Skeletal muscle tissue (tissue), 4 donors: ENCODE measurements around the gene UST. TPM values are rescaled to one million over a fixed set of nuclear protein-coding genes. Genes with fewer than 3 reads are reported as not detected.

Source experiments
- H3K27ac ChIP-seq: one replicate; pipeline ENCODE4 v1.7.0; 2013; ENCODE audit warnings: mild to moderate bottlenecking, low read depth, low read length, inconsistent platforms
- H3K27me3 ChIP-seq, 3 donors: one replicate each; pipeline ENCODE4 v1.7.0; 2013; ENCODE audit warnings: low read length in 3 of 3; ENCODE audit not compliant: control insufficient read depth in 3 of 3, insufficient read depth in 3 of 3
- H3K36me3 ChIP-seq, 3 donors: one replicate each; pipeline ENCODE4 v1.7.0; 2013; ENCODE audit warnings: low read length in 3 of 3; ENCODE audit not compliant: control insufficient read depth in 3 of 3, insufficient read depth in 3 of 3
- H3K4me1 ChIP-seq, 3 donors: one replicate each; pipeline ENCODE4 v1.7.0; 2013; ENCODE audit warnings: low read length in 3 of 3, mild to moderate bottlenecking in 3 of 3; ENCODE audit not compliant: control insufficient read depth in 3 of 3, insufficient read depth in 3 of 3
- H3K4me3 ChIP-seq, 3 donors: one replicate each; pipeline ENCODE4 v1.7.0; 2013; ENCODE audit warnings: low read length in 3 of 3
- H3K9ac ChIP-seq, 3 donors: one replicate each; pipeline ENCODE4 v1.7.0; 2013; ENCODE audit warnings: low read length in 3 of 3, mild to moderate bottlenecking in 3 of 3, moderate library complexity in 2 of 3, low read depth in 1 of 3
- H3K9me3 ChIP-seq, 3 donors: one replicate each; pipeline ENCODE4 v1.7.0; 2013; ENCODE audit warnings: low read length in 3 of 3; ENCODE audit not compliant: control insufficient read depth in 3 of 3
- total RNA-seq: library from RNA; depleted of rRNA; stranded (reverse); fragments of >200 nt; gene quantifications from one replicate; pipeline ENCODE4 v1.2.3, GENCODE V29; 2014
- donor health status: Osteomylitis.

Gene UST
- total RNA-seq, 1 donor from 2014 or later: 14.6 TPM

GRCh38 chr6:148816117-148816516 is 69.3 kb downstream of the UST start:
- Histone ChIP-seq H3K27ac (no peak overlapping the region), H3K4me3 (no peak overlapping the region), H3K9ac (no peak overlapping the region), H3K9me3 (no peaks in the 10 kb centered on the region), H3K4me1 (peaks cover 0 to 5% (median 0%) of the 10 kb centered on the region in 3 donors), H3K36me3 (no peaks in the 10 kb centered on the region), H3K27me3 (no peaks in the 10 kb centered on the region)

GRCh38 chr6:148817689-148818088 is 70.9 kb downstream of the UST start:
- Histone ChIP-seq H3K27ac (no peak overlapping the region), H3K4me1 (no peaks in the 10 kb centered on the region), H3K9ac (no peak overlapping the region), H3K4me3 (no peak overlapping the region), H3K27me3 (no peaks in the 10 kb centered on the region), H3K9me3 (no peaks in the 10 kb centered on the region), H3K36me3 (no peaks in the 10 kb centered on the region)

- H3K27ac ChIP-seq: no peak overlapping the region
- H3K36me3 ChIP-seq: no peaks in the 10 kb centered on the region
- no peak overlapping the region for H3K9ac ChIP-seq
- no peak overlapping the region for H3K4me3 ChIP-seq
- no peaks in the 10 kb centered on the region for H3K9me3 ChIP-seq
- no peaks in the 10 kb centered on the region for H3K27me3 ChIP-seq
- H3K4me1 ChIP-seq: no peaks in the 10 kb centered on the region
Observed at GRCh38 chr6:148818939-148819575, 72.2 kb downstream of the UST start.

GRCh38 chr6:148819852-148820251 is 73.0 kb downstream of the UST start:
- Histone ChIP-seq H3K4me3 (no peak overlapping the region), H3K27ac (no peak overlapping the region), H3K4me1 (no peaks in the 10 kb centered on the region), H3K27me3 (no peaks in the 10 kb centered on the region), H3K36me3 (no peaks in the 10 kb centered on the region), H3K9ac (no peak overlapping the region), H3K9me3 (no peaks in the 10 kb centered on the region)

- Histone ChIP-seq H3K4me1 (no peaks in the 10 kb centered on the region), H3K36me3 (no peaks in the 10 kb centered on the region), H3K27me3 (no peaks in the 10 kb centered on the region), H3K9me3 (no peaks in the 10 kb centered on the region), H3K9ac (no peak overlapping the region), H3K4me3 (no peak overlapping the region), H3K27ac (no peak overlapping the region)
Observed at GRCh38 chr6:148822819-148823218, 76.0 kb downstream of the UST start.

GRCh38 chr6:148824291-148824690 is 77.5 kb downstream of the UST start:
- Histone ChIP-seq H3K27ac (no peak overlapping the region), H3K9ac (no peak overlapping the region), H3K9me3 (no peaks in the 10 kb centered on the region), H3K4me1 (no peaks in the 10 kb centered on the region), H3K36me3 (no peaks in the 10 kb centered on the region), H3K4me3 (no peak overlapping the region), H3K27me3 (no peaks in the 10 kb centered on the region)

GRCh38 chr6:148824960-148825359 is 78.1 kb downstream of the UST start:
- Histone ChIP-seq H3K27ac (no peak overlapping the region), H3K36me3 (no peaks in the 10 kb centered on the region), H3K4me3 (no peak overlapping the region), H3K9ac (no peak overlapping the region), H3K4me1 (no peaks in the 10 kb centered on the region), H3K9me3 (no peaks in the 10 kb centered on the region), H3K27me3 (no peaks in the 10 kb centered on the region)

GRCh38 chr6:148825492-148825891 is 78.7 kb downstream of the UST start:
- Histone ChIP-seq H3K4me1 (no peaks in the 10 kb centered on the region), H3K27ac (no peak overlapping the region)

GRCh38 chr6:148827416-148828045 is 80.7 kb downstream of the UST start:
- no peaks in the 10 kb centered on the region for H3K27me3 ChIP-seq
- no peaks in the 10 kb centered on the region for H3K9me3 ChIP-seq
- no peaks in the 10 kb centered on the region for H3K4me1 ChIP-seq
- no peak overlapping the region for H3K4me3 ChIP-seq
- no peaks in the 10 kb centered on the region for H3K36me3 ChIP-seq
- no peak overlapping the region for H3K9ac ChIP-seq
- H3K27ac ChIP-seq: no peak overlapping the region

More at GRCh38 chr6:148825492-148825891, 78.7 kb downstream of the UST start:
- no peak overlapping the region for H3K9ac ChIP-seq
- no peaks in the 10 kb centered on the region for H3K36me3 ChIP-seq
- H3K27me3 ChIP-seq: no peaks in the 10 kb centered on the region
- no peaks in the 10 kb centered on the region for H3K9me3 ChIP-seq
- H3K4me3 ChIP-seq: no peak overlapping the region

GRCh38 chr6:148828047-148828446 is 81.2 kb downstream of the UST start:
- Histone ChIP-seq H3K4me1 (no peaks in the 10 kb centered on the region), H3K36me3 (no peaks in the 10 kb centered on the region), H3K27ac (no peak overlapping the region), H3K27me3 (no peaks in the 10 kb centered on the region), H3K9me3 (no peaks in the 10 kb centered on the region), H3K4me3 (no peak overlapping the region), H3K9ac (no peak overlapping the region)
